IPS-18c (cell line): ENCODE data around the gene KRT73.

Experiments used
- H3K4me3 ChIP-seq: 2 replicates; pipeline ENCODE4 v1.7.0; 2013; ENCODE audit warnings: low read depth, mild to moderate bottlenecking, low read length, moderate library complexity; ENCODE audit not compliant: insufficient read depth
- H3K9me3 ChIP-seq: one replicate; pipeline ENCODE4 v1.6.1; 2013; ENCODE audit warnings: mild to moderate bottlenecking, low read length, moderate library complexity; ENCODE audit not compliant: control insufficient read depth, insufficient read depth

The KRT73 gene

GRCh38 chr12:52570511-52570910 lies 47.8 kb downstream of the KRT73 start:
- peaks cover 2% of the 10 kb centered on the region for H3K9me3 ChIP-seq
- H3K4me3 ChIP-seq = no peak overlapping the region

- peaks cover 2% of the 10 kb centered on the region for H3K9me3 ChIP-seq
- H3K4me3 ChIP-seq = no peak overlapping the region
Observed at GRCh38 chr12:52568111-52568510, 50.2 kb downstream of the KRT73 start.

- Histone ChIP-seq H3K4me3 (no peak overlapping the region), H3K9me3 (peaks cover 2% of the 10 kb centered on the region)
Observed at GRCh38 chr12:52566847-52567291, 51.5 kb downstream of the KRT73 start.

- Histone ChIP-seq H3K9me3 (no peaks in the 10 kb centered on the region), H3K4me3 (no peak overlapping the region)
Observed at GRCh38 chr12:52564582-52564981, 53.8 kb downstream of the KRT73 start.

- no peaks in the 10 kb centered on the region for H3K9me3 ChIP-seq
Observed at GRCh38 chr12:52561880-52562449, 56.4 kb downstream of the KRT73 start.

GRCh38 chr12:52559979-52560378 lies 58.4 kb downstream of the KRT73 start:
- H3K4me3 ChIP-seq = no peak overlapping the region
- no peaks in the 10 kb centered on the region for H3K9me3 ChIP-seq

More at GRCh38 chr12:52561880-52562449, 56.4 kb downstream of the KRT73 start:
- no peak overlapping the region for H3K4me3 ChIP-seq

GRCh38 chr12:52558781-52559445 lies 59.4 kb downstream of the KRT73 start:
- Histone ChIP-seq H3K9me3 (no peaks in the 10 kb centered on the region), H3K4me3 (no peak overlapping the region)
